HL-60 (cell line): ENCODE results near the gene TMEM253.

Experiments
- CTCF ChIP-seq: IDR thresholded peaks from one replicate; pipeline ENCODE4 v1.5.1; 2011; ENCODE audit warnings: low read length, control low read depth, inconsistent platforms; ENCODE audit not compliant: insufficient read depth
- GABPA ChIP-seq: IDR thresholded peaks from 2 replicates; pipeline ENCODE4 v1.6.1; 2012; ENCODE audit warnings: low read depth
- POLR2AphosphoS5 ChIP-seq: IDR thresholded peaks from 2 replicates; pipeline ENCODE4 v1.6.1; 2012; ENCODE audit warnings: low read depth
- REST ChIP-seq: IDR thresholded peaks from 2 replicates; pipeline ENCODE4 v1.6.1; 2012; ENCODE audit warnings: low read depth; ENCODE audit not compliant: insufficient replicate concordance
- SPI1 ChIP-seq: IDR thresholded peaks from 2 replicates; pipeline ENCODE4 v1.6.1; 2012; ENCODE audit warnings: low read depth, mild to moderate bottlenecking, borderline replicate concordance

GRCh38 chr14:21145437-21145836 is 44.6 kb downstream of the TMEM253 start:
- TF ChIP-seq POLR2AphosphoS5 (no peak), CTCF (no peak), GABPA (no peak), REST (no peak), SPI1 (no peak)
